Lower leg skin (tissue), 4 donors: ENCODE data around the gene SPRED1. TPM values are rescaled to one million over a fixed set of nuclear protein-coding genes. Genes with fewer than 3 reads are reported as not detected.

Experiments used
- DNase-seq, 2 donors: peaks; one replicate each; pipeline ENCODE4 v3.0.0-alpha.2; 2019; ENCODE audit warnings: low spot score in 2 of 2
- H3K4me3 ChIP-seq: fragments of 200-600 bp; sonication (generic); 2 replicates; pipeline ENCODE4 v1.5.1; 2017; ENCODE audit warnings: mild to moderate bottlenecking, low read depth; ENCODE audit not compliant: poor library complexity, severe bottlenecking
- CTCF ChIP-seq, 3 donors: fragments of 450-650 bp; IDR thresholded peaks; one replicate each; pipeline ENCODE4 v1.5.1; 2016; ENCODE audit warnings: antibody characterized with exemption in 3 of 3, mild to moderate bottlenecking in 3 of 3, moderate library complexity in 2 of 3
- POLR2A ChIP-seq, 2 donors: fragments of 450-650 bp; IDR thresholded peaks; one replicate each; pipeline ENCODE4 v1.6.1; 2016 to 2017; ENCODE audit warnings: antibody characterized with exemption in 2 of 2, mild to moderate bottlenecking in 1 of 2, moderate library complexity in 1 of 2
- WGBS, 2 donors: methylation state at CpG; one replicate each; pipeline ENCODE4 v1.1.5; 2018; 5-methylcytosine and 5-hydroxymethylcytosine counted together
- intact Hi-C: fragments of 100-400 bp; cut with DNase I; formaldehyde crosslinking; loops from one replicate; pipeline ENCODE4 v1.15.0; 2023; ENCODE audit warnings: low total_unique reads
- total RNA-seq, 4 donors: library from RNA; depleted of rRNA; stranded (reverse); fragments of >200 nt; gene quantifications; one replicate each; pipeline ENCODE4 v1.1.0, GENCODE V29; 2016

The SPRED1 gene
- total RNA-seq, 4 donors from 2014 or later = 8.8 to 14.8 (median 11.5) TPM

- intact Hi-C loops = no loop called here
- no peak for TF ChIP-seq POLR2A (IDR thresholded peaks at IDR 0.05)
- no peak for TF ChIP-seq CTCF (IDR thresholded peaks at IDR 0.05)
- no peak overlapping the region for H3K4me3 ChIP-seq
- DNase-seq = no peak
- 78 to 79% methylated on average over 2 of the region's 2 CpGs for WGBS, 2 donors
Observed at GRCh38 chr15:38320866-38321265, 68.2 kb downstream of the SPRED1 start.

- no peak for DNase-seq
- intact Hi-C loops = no loop called here
- H3K4me3 ChIP-seq = no peak overlapping the region
- no peak for TF ChIP-seq POLR2A (IDR thresholded peaks at IDR 0.05)
- no peak for TF ChIP-seq CTCF (IDR thresholded peaks at IDR 0.05)
- 91 to 94% methylated on average over 4 of the region's 4 CpGs for WGBS, 2 donors
Observed at GRCh38 chr15:38323895-38324294, 71.3 kb downstream of the SPRED1 start.

- DNase-seq = peak in 1 of 2 donors; percentile 18
- WGBS, 2 donors = 68 to 80% methylated on average over 7 of the region's 7 CpGs
- intact Hi-C loops = no loop called here
- TF ChIP-seq POLR2A (IDR thresholded peaks at IDR 0.05) (no peak), CTCF (IDR thresholded peaks at IDR 0.05) (no peak)
- H3K4me3 ChIP-seq = no peak overlapping the region
Observed at GRCh38 chr15:38324939-38325647, 72.5 kb downstream of the SPRED1 start.

- intact Hi-C loops = no loop called here
- DNase-seq = no peak
- no peak overlapping the region for H3K4me3 ChIP-seq
- 64 to 73% methylated on average over 1 of the region's 1 CpG for WGBS, 2 donors
- TF ChIP-seq CTCF (IDR thresholded peaks at IDR 0.05) (no peak), POLR2A (IDR thresholded peaks at IDR 0.05) (no peak)
Observed at GRCh38 chr15:38325648-38325990, 73.0 kb downstream of the SPRED1 start.

- TF ChIP-seq POLR2A (IDR thresholded peaks at IDR 0.05) = no peak
- TF ChIP-seq CTCF (IDR thresholded peaks at IDR 0.05) = no peak
Observed at GRCh38 chr15:38332711-38333110, 80.1 kb downstream of the SPRED1 start.

GRCh38 chr15:38335116-38335515 lies 82.5 kb downstream of the SPRED1 start:
- 0% methylated on average over 1 of the region's 1 CpG for WGBS, 2 donors
- DNase-seq = no peak
- no peak overlapping the region for H3K4me3 ChIP-seq
- no peak for TF ChIP-seq CTCF (IDR thresholded peaks at IDR 0.05)
- intact Hi-C loops = no loop called here

More at GRCh38 chr15:38332711-38333110, 80.1 kb downstream of the SPRED1 start:
- H3K4me3 ChIP-seq = no peak overlapping the region
- WGBS, 2 donors = 100% methylated on average over 1 of the region's 1 CpG
- intact Hi-C loops = no loop called here
- DNase-seq = no peak
